Measurements from ENCODE around the gene ABCA13. TPM values are rescaled to one million over a fixed set of nuclear protein-coding genes. Genes with fewer than 3 reads are reported as not detected.

Gene ABCA13
- total and polyA plus RNA-seq, 3 experiments from 2014 or later = not detected

DNA sequence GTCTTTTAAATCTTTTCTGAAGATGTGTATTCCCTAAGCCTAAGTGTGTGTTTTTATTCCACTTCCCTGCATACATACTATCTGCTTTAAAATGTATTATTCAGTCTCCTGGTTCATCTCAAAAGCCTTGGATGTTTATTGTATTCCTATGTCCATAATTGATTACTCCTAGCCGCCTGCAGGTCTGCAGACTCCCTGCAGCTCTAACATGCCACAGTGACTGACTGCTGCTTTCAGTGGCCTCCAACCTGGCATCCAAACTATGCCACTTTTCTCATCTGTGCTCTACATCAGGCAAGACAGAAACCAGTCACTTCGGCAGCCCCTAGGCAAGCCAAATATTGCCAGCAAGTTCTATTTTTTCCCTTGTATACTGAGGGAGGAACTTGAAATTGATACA, 81.7 kb downstream of the ABCA13 start:
- Mint-ChIP-seq H3K27me3 (peaks cover 2 to 4% of the 10 kb centered on the region in 2 donors), H3K4me1 (peaks cover 0 to 5% (median 0%) of the 10 kb centered on the region in 3 donors), H3K36me3 (no peaks in the 10 kb centered on the region), H3K4me3 (no peak overlapping the region), H3K27ac (no peak overlapping the region), H3K9me3 (peaks cover 0 to 2% (median 0%) of the 10 kb centered on the region in 5 donors)
- DNase-seq = no peak
- no peak overlapping the region for H3K27ac ChIP-seq (ENCODE audit: low read depth, low read length)
- no peaks in the 10 kb centered on the region for H3K9me3 ChIP-seq (ENCODE audit: low read length)
- ChIA-PET POLR2A (no interaction called here), CTCF (no interaction called here)
- no peaks in the 10 kb centered on the region for H3K4me1 ChIP-seq (ENCODE audit: insufficient read depth, low read length)
- no peak overlapping the region for H3K4me3 ChIP-seq (ENCODE audit: low read length)
- no peaks in the 10 kb centered on the region for H3K36me3 ChIP-seq (ENCODE audit: insufficient read depth, low read length)
- H3K27me3 ChIP-seq (ENCODE audit: insufficient read depth, low read length, poor library complexity, severe bottlenecking) = no peaks in the 10 kb centered on the region

DNA sequence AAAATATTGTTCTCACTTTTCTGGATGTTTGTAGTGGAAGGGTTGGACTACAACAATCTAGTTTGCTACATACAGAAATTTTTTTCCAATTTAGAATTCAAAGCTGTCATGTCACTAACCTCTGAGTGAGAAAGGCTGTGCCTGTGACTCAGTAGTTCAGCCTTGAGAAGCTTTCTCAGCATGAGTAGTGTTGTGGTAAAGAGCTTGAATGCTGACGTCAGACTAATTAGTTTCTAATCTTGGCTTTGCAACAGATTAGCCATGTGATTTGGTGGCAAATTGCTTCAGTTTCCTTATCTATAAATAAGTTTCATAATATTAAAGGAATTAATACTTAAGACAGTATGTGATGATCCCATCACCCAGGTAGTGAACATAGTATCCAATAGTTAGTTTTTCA, 83.8 kb downstream of the ABCA13 start:
- Mint-ChIP-seq H3K4me1 (peaks cover 0 to 5% (median 0%) of the 10 kb centered on the region in 3 donors), H3K9me3 (peaks cover 0 to 2% (median 0%) of the 10 kb centered on the region in 5 donors), H3K27me3 (peaks cover 2 to 4% of the 10 kb centered on the region in 2 donors), H3K27ac (no peak overlapping the region), H3K36me3 (no peaks in the 10 kb centered on the region), H3K4me3 (no peak overlapping the region)
- no peaks in the 10 kb centered on the region for H3K4me1 ChIP-seq (ENCODE audit: insufficient read depth, low read length)
- ChIA-PET POLR2A (no interaction called here), CTCF (no interaction called here)
- no peaks in the 10 kb centered on the region for H3K9me3 ChIP-seq (ENCODE audit: low read length)
- H3K36me3 ChIP-seq (ENCODE audit: insufficient read depth, low read length) = no peaks in the 10 kb centered on the region
- no peak overlapping the region for H3K4me3 ChIP-seq (ENCODE audit: low read length)
- H3K27ac ChIP-seq (ENCODE audit: low read depth, low read length) = no peak overlapping the region
- DNase-seq = no peak
- H3K27me3 ChIP-seq (ENCODE audit: insufficient read depth, low read length, poor library complexity, severe bottlenecking) = no peaks in the 10 kb centered on the region

DNA sequence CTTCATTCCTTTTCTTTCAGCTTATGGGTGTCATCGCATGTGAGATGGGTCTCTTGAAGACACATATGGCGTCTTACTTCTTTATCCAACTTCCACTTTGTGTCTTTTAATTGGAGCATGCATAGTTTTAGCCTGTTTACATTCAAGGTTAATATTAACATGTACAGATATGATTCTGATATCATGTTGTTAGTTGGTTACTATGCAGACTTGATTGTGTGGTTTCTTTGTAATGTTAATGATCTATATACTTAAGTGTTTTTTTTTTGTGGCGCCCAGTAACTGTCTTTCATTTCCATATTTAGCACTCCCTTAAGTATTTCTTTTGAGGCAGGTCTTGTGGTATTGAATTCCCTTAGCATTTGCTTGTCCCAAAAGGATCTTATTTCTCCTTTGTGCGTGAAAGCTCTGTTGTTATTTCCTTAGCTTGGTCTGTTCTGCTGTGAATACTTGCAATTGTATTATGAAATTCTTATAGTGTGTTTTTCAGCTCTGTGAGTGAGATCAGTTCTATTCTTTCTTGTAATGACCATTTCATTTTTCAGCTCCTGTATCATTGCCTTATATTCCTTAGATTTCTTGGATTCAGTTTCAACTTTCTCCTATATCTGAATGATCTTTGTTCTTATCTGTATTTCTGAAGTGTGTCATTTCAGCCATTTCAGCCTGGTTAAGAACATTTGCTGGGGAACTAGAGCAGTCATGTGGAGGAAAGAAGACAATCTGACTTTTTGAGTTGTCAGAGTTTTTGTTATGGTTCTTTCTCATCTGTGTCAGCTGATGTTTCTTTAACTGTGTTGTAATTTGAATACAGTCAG, 88.4 kb downstream of the ABCA13 start:
- ChIA-PET CTCF (no interaction called here), POLR2A (no interaction called here)
- H3K27ac ChIP-seq (ENCODE audit: low read depth, low read length) = no peak overlapping the region
- H3K4me1 Mint-ChIP-seq = no peaks in the 10 kb centered on the region
- no peak overlapping the region for H3K4me3 Mint-ChIP-seq
- no peak overlapping the region for H3K27ac Mint-ChIP-seq
- no peaks in the 10 kb centered on the region for H3K36me3 ChIP-seq (ENCODE audit: insufficient read depth, low read length)
- no peaks in the 10 kb centered on the region for H3K27me3 ChIP-seq (ENCODE audit: insufficient read depth, low read length, poor library complexity, severe bottlenecking)
- H3K9me3 Mint-ChIP-seq = peaks cover 0 to 2% (median 0%) of the 10 kb centered on the region in 5 donors
- H3K4me3 ChIP-seq (ENCODE audit: low read length) = no peak overlapping the region
- no peak for DNase-seq
- H3K4me1 ChIP-seq (ENCODE audit: insufficient read depth, low read length) = no peaks in the 10 kb centered on the region
- H3K9me3 ChIP-seq (ENCODE audit: low read length) = no peaks in the 10 kb centered on the region
- no peaks in the 10 kb centered on the region for H3K36me3 Mint-ChIP-seq
- H3K27me3 Mint-ChIP-seq = no peaks in the 10 kb centered on the region

DNA sequence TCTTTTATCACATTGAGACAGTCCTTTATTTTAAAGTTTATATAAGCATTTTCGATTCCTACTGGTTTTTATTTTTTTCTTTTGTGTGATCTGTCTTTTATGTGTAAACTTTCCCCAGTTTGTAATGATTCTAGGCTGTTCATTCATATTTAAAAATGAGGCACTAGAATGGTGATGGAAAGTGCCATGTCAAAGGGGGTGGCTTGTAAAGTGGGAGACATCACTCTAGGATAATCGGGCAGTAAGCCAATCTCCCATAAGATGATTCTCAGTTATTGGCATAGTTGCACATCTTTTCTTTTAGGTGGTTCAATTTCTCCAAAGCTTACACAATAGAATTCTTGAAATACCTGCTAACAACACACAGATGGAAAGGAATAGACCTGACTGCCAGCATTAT, 90.4 kb downstream of the ABCA13 start:
- Histone ChIP-seq H3K4me1 (ENCODE audit: insufficient read depth, low read length) (no peaks in the 10 kb centered on the region), H3K4me3 (ENCODE audit: low read length) (no peak overlapping the region), H3K36me3 (ENCODE audit: insufficient read depth, low read length) (no peaks in the 10 kb centered on the region), H3K27ac (ENCODE audit: low read depth, low read length) (no peak overlapping the region), H3K9me3 (ENCODE audit: low read length) (no peaks in the 10 kb centered on the region), H3K27me3 (ENCODE audit: insufficient read depth, low read length, poor library complexity, severe bottlenecking) (no peaks in the 10 kb centered on the region)
- H3K4me3 Mint-ChIP-seq = no peak overlapping the region
- H3K27ac Mint-ChIP-seq = no peak overlapping the region
- CTCF ChIA-PET = no interaction called here
- peaks cover 0 to 4% of the 10 kb centered on the region in 2 donors for H3K27me3 Mint-ChIP-seq
- POLR2A ChIA-PET = no interaction called here
- no peaks in the 10 kb centered on the region for H3K4me1 Mint-ChIP-seq
- DNase-seq = no peak
- H3K36me3 Mint-ChIP-seq = no peaks in the 10 kb centered on the region
- no peaks in the 10 kb centered on the region for H3K9me3 Mint-ChIP-seq

DNA sequence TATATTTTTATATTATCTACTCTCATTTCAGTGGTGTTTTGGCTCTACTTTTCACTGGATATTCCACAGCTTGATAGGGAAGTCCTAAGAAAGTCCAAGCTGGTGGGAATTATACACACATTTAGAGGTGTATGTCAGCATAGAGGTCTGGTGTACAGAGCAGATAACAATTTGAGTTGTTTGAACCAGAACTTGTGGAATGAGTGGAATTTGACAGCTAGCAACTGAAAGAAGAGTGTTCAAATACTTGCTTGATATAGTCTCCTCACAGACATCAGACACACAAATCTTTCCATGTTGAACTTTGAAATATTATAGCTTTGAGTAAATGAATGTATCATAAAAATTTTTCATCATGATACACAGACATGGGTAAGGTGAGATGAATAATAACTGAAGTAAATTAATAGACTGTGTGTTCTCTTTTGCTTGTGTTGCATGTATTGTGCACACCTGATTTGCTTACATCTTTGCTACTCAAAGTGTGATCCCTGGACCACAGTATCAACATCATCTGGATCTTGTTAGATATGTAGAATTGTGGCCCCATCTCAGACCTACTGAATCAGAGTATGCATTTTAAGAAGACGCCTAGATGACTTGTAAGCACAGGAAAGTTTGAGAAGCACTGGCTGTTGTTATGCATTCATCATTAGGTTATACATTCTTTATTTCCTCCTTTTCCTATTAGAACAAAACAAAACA, 91.5 kb downstream of the ABCA13 start:
- Mint-ChIP-seq H3K4me3 (no peak overlapping the region), H3K27me3 (peaks cover 0 to 6% of the 10 kb centered on the region in 2 donors), H3K9me3 (no peaks in the 10 kb centered on the region), H3K4me1 (no peaks in the 10 kb centered on the region), H3K27ac (no peak overlapping the region), H3K36me3 (no peaks in the 10 kb centered on the region)
- no peaks in the 10 kb centered on the region for H3K36me3 ChIP-seq (ENCODE audit: insufficient read depth, low read length)
- H3K27ac ChIP-seq (ENCODE audit: low read depth, low read length) = no peak overlapping the region
- ChIA-PET POLR2A (no interaction called here), CTCF (no interaction called here)
- no peaks in the 10 kb centered on the region for H3K27me3 ChIP-seq (ENCODE audit: insufficient read depth, low read length, poor library complexity, severe bottlenecking)
- no peak overlapping the region for H3K4me3 ChIP-seq (ENCODE audit: low read length)
- DNase-seq = no peak
- H3K9me3 ChIP-seq (ENCODE audit: low read length) = no peaks in the 10 kb centered on the region
- no peaks in the 10 kb centered on the region for H3K4me1 ChIP-seq (ENCODE audit: insufficient read depth, low read length)

DNA sequence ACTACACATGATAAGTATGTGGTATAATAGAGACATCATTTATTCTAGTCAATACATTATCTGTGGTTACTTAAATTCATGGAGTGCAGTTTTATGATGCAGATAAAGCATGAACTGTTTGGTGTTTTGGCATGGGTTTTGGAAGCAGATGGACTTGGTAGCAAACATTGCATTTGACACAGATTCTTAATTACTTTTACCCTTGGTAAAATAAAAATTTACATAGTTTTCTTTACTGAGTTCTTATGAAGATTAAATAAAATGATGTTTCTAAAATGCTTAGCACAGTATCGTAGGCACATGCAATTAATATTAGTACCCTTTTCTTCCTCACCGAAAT, 92.0 kb downstream of the ABCA13 start:
- Mint-ChIP-seq H3K4me3 (no peak overlapping the region), H3K4me1 (no peaks in the 10 kb centered on the region), H3K9me3 (no peaks in the 10 kb centered on the region), H3K27me3 (peaks cover 0 to 6% of the 10 kb centered on the region in 2 donors), H3K27ac (no peak overlapping the region), H3K36me3 (no peaks in the 10 kb centered on the region)
- H3K4me1 ChIP-seq (ENCODE audit: insufficient read depth, low read length) = no peaks in the 10 kb centered on the region
- ChIA-PET CTCF (no interaction called here), POLR2A (no interaction called here)
- no peak for DNase-seq
- H3K27me3 ChIP-seq (ENCODE audit: insufficient read depth, low read length, poor library complexity, severe bottlenecking) = no peaks in the 10 kb centered on the region
- H3K4me3 ChIP-seq (ENCODE audit: low read length) = no peak overlapping the region
- H3K27ac ChIP-seq (ENCODE audit: low read depth, low read length) = no peak overlapping the region
- H3K9me3 ChIP-seq (ENCODE audit: low read length) = no peaks in the 10 kb centered on the region
- H3K36me3 ChIP-seq (ENCODE audit: insufficient read depth, low read length) = no peaks in the 10 kb centered on the region

DNA sequence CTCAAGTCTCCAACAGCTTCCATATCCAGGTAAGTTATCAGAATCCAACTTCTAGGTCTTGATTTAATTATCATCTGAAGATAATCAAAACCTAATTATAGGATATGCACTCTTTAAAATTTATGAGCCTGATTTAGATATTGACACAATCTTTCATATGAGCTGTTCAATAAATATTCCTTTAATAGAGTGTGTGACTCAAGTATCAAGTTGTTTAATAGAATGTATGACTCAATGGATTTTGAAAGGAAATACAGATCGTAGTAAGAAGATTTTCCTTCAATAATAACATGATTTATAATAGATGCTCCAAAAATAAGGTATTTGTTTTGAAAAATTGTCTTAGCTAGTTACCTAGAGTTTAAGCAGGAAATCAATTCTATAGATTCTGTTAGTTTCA, 97.8 kb downstream of the ABCA13 start:
- H3K36me3 ChIP-seq (ENCODE audit: insufficient read depth, low read length) = no peaks in the 10 kb centered on the region
- Mint-ChIP-seq H3K27ac (no peak overlapping the region), H3K9me3 (no peaks in the 10 kb centered on the region), H3K27me3 (peaks cover 6 to 29% of the 10 kb centered on the region in 2 donors), H3K4me3 (no peak overlapping the region), H3K36me3 (no peaks in the 10 kb centered on the region), H3K4me1 (no peaks in the 10 kb centered on the region)
- no peaks in the 10 kb centered on the region for H3K4me1 ChIP-seq (ENCODE audit: insufficient read depth, low read length)
- ChIA-PET POLR2A (no interaction called here), CTCF (no interaction called here)
- no peak overlapping the region for H3K4me3 ChIP-seq (ENCODE audit: low read length)
- no peak for DNase-seq
- no peaks in the 10 kb centered on the region for H3K9me3 ChIP-seq (ENCODE audit: low read length)
- no peaks in the 10 kb centered on the region for H3K27me3 ChIP-seq (ENCODE audit: insufficient read depth, low read length, poor library complexity, severe bottlenecking)
- H3K27ac ChIP-seq (ENCODE audit: low read depth, low read length) = no peak overlapping the region

DNA sequence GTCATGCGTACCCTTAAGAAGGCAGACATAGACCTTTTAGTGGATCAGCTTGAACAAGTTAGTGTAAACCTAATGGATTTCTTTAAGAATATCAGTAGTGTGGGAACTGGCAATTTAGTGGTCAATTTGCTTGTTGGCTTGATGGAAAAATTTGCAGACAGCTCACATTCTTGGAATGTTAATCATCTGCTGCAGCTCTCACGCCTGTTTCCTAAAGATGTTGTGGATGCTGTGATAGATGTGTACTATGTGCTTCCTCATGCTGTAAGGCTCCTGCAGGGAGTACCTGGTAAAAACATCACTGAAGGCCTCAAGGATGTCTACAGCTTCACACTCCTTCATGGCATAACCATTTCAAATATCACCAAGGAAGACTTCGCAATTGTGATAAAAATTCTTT, 103.4 kb downstream of the ABCA13 start:
- ChIA-PET POLR2A (interaction anchor here (0.6 kb wide), 1 partner anchor 1627 kb away, joined by 3 read pairs; no protein-coding TSS in a partner anchor), CTCF (no interaction called here)
- H3K9me3 Mint-ChIP-seq = no peaks in the 10 kb centered on the region
- Histone ChIP-seq H3K27ac (ENCODE audit: low read depth, low read length) (no peak overlapping the region), H3K36me3 (ENCODE audit: insufficient read depth, low read length) (no peaks in the 10 kb centered on the region), H3K4me3 (ENCODE audit: low read length) (no peak overlapping the region), H3K9me3 (ENCODE audit: low read length) (no peaks in the 10 kb centered on the region), H3K27me3 (ENCODE audit: insufficient read depth, low read length, poor library complexity, severe bottlenecking) (no peaks in the 10 kb centered on the region), H3K4me1 (ENCODE audit: insufficient read depth, low read length) (no peaks in the 10 kb centered on the region)
- no peak overlapping the region for H3K4me3 Mint-ChIP-seq
- H3K27ac Mint-ChIP-seq = no peak overlapping the region
- H3K4me1 Mint-ChIP-seq = no peaks in the 10 kb centered on the region
- no peaks in the 10 kb centered on the region for H3K36me3 Mint-ChIP-seq
- DNase-seq = no peak
- H3K27me3 Mint-ChIP-seq = peaks cover 2 to 22% of the 10 kb centered on the region in 2 donors

Data from CD8-positive, alpha-beta memory T cell (primary cell).